Measurements from ENCODE around the gene ZNF341.

DNA sequence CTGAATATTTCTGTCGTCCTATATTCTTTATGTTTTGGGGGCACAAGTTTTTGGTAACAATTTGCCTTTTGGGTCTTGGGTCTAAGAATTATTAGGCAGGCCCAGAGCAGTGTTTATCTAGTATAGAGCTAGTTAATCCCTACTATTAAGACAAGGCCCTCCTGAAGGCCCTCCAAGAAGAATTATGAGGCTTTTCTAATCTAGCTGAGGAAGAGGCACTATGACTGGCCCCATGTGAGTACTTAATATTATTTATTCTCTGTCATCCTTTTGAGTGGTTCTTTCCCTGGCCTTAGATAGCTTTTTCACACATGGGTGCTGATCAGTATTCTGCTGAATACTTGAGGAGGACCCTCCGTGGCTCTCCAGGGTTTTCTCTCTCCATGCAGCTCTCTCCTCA is 104.5 kb downstream of the ZNF341 start:
- TF ChIP-seq, protein P1, sequence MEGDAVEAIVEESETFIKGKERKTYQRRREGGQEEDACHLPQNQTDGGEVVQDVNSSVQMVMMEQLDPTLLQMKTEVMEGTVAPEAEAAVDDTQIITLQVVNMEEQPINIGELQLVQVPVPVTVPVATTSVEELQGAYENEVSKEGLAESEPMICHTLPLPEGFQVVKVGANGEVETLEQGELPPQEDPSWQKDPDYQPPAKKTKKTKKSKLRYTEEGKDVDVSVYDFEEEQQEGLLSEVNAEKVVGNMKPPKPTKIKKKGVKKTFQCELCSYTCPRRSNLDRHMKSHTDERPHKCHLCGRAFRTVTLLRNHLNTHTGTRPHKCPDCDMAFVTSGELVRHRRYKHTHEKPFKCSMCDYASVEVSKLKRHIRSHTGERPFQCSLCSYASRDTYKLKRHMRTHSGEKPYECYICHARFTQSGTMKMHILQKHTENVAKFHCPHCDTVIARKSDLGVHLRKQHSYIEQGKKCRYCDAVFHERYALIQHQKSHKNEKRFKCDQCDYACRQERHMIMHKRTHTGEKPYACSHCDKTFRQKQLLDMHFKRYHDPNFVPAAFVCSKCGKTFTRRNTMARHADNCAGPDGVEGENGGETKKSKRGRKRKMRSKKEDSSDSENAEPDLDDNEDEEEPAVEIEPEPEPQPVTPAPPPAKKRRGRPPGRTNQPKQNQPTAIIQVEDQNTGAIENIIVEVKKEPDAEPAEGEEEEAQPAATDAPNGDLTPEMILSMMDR (tag by site-specific recombination; IDR thresholded peaks at IDR 0.05) = no peak
- TF ChIP-seq YY1 (tag by site-specific recombination; IDR thresholded peaks at IDR 0.05) = no peak
- no peak for TF ChIP-seq TSHZ1 (tag by site-specific recombination; IDR thresholded peaks at IDR 0.05; ENCODE audit: borderline replicate concordance)
- TF ChIP-seq, protein P2, sequence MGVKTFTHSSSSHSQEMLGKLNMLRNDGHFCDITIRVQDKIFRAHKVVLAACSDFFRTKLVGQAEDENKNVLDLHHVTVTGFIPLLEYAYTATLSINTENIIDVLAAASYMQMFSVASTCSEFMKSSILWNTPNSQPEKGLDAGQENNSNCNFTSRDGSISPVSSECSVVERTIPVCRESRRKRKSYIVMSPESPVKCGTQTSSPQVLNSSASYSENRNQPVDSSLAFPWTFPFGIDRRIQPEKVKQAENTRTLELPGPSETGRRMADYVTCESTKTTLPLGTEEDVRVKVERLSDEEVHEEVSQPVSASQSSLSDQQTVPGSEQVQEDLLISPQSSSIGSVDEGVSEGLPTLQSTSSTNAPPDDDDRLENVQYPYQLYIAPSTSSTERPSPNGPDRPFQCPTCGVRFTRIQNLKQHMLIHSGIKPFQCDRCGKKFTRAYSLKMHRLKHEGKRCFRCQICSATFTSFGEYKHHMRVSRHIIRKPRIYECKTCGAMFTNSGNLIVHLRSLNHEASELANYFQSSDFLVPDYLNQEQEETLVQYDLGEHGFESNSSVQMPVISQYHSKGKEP (tag by site-specific recombination; IDR thresholded peaks at IDR 0.05) = no peak
- TF ChIP-seq ZNF16 (tag by site-specific recombination; IDR thresholded peaks at IDR 0.05; ENCODE audit: low read depth) = no peak
- TF ChIP-seq ZSCAN30 (tag by site-specific recombination; IDR thresholded peaks at IDR 0.05) = no peak
- TF ChIP-seq, protein P3, sequence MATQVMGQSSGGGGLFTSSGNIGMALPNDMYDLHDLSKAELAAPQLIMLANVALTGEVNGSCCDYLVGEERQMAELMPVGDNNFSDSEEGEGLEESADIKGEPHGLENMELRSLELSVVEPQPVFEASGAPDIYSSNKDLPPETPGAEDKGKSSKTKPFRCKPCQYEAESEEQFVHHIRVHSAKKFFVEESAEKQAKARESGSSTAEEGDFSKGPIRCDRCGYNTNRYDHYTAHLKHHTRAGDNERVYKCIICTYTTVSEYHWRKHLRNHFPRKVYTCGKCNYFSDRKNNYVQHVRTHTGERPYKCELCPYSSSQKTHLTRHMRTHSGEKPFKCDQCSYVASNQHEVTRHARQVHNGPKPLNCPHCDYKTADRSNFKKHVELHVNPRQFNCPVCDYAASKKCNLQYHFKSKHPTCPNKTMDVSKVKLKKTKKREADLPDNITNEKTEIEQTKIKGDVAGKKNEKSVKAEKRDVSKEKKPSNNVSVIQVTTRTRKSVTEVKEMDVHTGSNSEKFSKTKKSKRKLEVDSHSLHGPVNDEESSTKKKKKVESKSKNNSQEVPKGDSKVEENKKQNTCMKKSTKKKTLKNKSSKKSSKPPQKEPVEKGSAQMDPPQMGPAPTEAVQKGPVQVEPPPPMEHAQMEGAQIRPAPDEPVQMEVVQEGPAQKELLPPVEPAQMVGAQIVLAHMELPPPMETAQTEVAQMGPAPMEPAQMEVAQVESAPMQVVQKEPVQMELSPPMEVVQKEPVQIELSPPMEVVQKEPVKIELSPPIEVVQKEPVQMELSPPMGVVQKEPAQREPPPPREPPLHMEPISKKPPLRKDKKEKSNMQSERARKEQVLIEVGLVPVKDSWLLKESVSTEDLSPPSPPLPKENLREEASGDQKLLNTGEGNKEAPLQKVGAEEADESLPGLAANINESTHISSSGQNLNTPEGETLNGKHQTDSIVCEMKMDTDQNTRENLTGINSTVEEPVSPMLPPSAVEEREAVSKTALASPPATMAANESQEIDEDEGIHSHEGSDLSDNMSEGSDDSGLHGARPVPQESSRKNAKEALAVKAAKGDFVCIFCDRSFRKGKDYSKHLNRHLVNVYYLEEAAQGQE (tag by site-specific recombination; IDR thresholded peaks at IDR 0.05) = no peak
- TF ChIP-seq ZNF211 (tag by site-specific recombination; IDR thresholded peaks at IDR 0.05; ENCODE audit: low read depth) = no peak
- TF ChIP-seq ZNF24 (tag by site-specific recombination; IDR thresholded peaks at IDR 0.05) = no peak
- no peak for TF ChIP-seq ZNF274 (IDR thresholded peaks at IDR 0.05; ENCODE audit: low read length)
- no peak for TF ChIP-seq ZNF274 (tag by site-specific recombination; IDR thresholded peaks at IDR 0.05; ENCODE audit: borderline replicate concordance)
- TF ChIP-seq ZNF76 (tag by site-specific recombination; IDR thresholded peaks at IDR 0.05; ENCODE audit: borderline replicate concordance, low read depth) = no peak

All from HEK293 (cell line).